IPS-15b (cell line): Measurements from ENCODE around the gene LDLRAD1.
"Not testable (repeated sequence)": the region's sequence is repeated elsewhere in the genome, so short reads cannot be mapped to it uniquely, and the experiment has no call there.

Source experiments
- H3K27me3 ChIP-seq: one replicate; pipeline ENCODE4 v1.6.1; 2013; ENCODE audit warnings: low read length; ENCODE audit not compliant: control insufficient read depth, insufficient read depth
- H3K36me3 ChIP-seq: one replicate; pipeline ENCODE4 v1.6.1; 2013; ENCODE audit warnings: low read length; ENCODE audit not compliant: control insufficient read depth, insufficient read depth
- H3K4me1 ChIP-seq: one replicate; pipeline ENCODE4 v1.6.1; 2013; ENCODE audit warnings: mild to moderate bottlenecking, low read length; ENCODE audit not compliant: control insufficient read depth, insufficient read depth
- H3K4me3 ChIP-seq: one replicate; pipeline ENCODE4 v1.5.1; 2013; ENCODE audit warnings: low read depth, low read length
- H3K9ac ChIP-seq: one replicate; pipeline ENCODE4 v1.6.1; 2013; ENCODE audit warnings: low read depth, mild to moderate bottlenecking, low read length
- H3K9me3 ChIP-seq: one replicate; pipeline ENCODE4 v1.6.1; 2013; ENCODE audit warnings: mild to moderate bottlenecking, low read length; ENCODE audit not compliant: control insufficient read depth, insufficient read depth

LDLRAD1 gene

DNA sequence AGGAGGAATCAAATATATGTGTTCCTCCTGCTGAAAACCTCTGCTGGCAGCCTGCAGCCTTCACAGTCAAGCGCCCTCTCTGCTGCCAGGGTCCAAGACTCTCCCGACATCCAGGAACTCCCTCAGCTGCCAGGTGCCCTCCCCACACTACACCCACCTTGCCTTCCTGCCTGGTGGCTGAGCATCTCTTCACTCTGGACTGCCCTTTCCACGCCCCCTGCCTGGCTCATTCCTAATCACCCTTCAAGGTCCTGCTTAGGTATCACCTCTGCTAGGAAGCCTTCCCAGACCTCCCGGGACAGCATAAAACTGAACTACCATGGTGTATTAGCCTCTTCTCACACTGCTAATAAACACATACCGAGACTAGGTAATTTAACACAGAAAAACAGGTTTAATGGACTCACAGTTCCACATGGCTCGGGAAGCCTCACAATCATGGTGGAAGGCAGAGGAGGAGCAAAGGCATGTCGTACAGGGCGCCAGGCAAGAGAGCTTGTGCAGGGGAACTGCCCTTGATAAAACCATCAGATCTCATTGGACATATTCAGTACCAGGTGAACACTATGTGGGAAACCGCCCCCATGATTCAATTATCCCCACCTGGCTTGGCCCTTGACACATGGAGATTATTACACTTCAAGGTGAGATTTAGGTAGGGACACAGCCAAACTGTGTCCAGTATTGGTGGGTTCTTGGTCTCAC lies 15.3 kb downstream of the LDLRAD1 start:
- H3K4me1 ChIP-seq, result no peaks in the 10 kb centered on the region
- H3K27me3 ChIP-seq, result no peaks in the 10 kb centered on the region
- no peaks in the 10 kb centered on the region for H3K36me3 ChIP-seq
- no peak overlapping the region for H3K9ac ChIP-seq
- no peaks in the 10 kb centered on the region for H3K9me3 ChIP-seq
- H3K4me3 ChIP-seq, result no peak overlapping the region

DNA sequence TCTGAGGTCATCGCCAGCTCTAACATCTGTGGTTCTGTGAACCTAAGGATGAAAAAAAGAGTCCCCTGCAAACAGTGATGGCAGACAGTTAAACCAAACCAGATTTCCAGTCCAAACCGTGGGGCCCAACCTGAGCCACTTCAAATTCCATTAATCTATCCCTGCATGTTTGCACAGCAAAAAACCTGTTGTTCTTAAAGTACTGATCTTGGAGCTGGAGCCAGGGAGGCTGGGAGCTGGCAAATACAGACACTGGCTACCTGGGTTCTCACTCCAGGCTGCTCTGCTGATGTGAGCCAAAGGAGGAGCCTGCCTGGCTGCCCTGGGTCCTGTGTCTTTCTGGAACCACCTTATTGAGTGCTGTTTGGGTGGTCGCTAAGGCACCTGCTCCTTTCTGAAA lies 16.4 kb downstream of the LDLRAD1 start:
- Histone ChIP-seq H3K4me3 (no peak overlapping the region), H3K9ac (no peak overlapping the region), H3K4me1 (no peaks in the 10 kb centered on the region), H3K27me3 (no peaks in the 10 kb centered on the region), H3K9me3 (no peaks in the 10 kb centered on the region), H3K36me3 (no peaks in the 10 kb centered on the region)

DNA sequence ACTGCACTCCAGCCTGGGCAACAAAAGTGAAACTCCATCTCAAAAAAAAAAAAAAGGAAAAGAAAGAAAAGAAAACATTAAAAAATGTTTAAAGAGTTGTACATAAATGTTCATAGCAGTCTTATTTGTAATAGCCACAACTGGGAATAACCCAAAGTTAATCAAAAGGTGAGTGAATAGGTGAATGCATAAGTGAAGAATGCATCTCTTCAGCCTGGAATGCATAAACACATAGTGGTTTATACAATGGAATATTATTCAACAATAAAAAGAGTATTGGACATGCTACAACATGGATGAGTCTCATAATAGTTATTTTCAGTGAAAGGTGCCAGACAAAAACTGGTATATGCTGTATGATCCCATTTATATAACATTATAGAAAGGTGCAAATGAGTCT lies 18.1 kb downstream of the LDLRAD1 start:
- Histone ChIP-seq H3K27me3 (no peaks in the 10 kb centered on the region), H3K9ac (no peak overlapping the region), H3K9me3 (no peaks in the 10 kb centered on the region), H3K4me1 (no peaks in the 10 kb centered on the region), H3K4me3 (no peak overlapping the region), H3K36me3 (no peaks in the 10 kb centered on the region)

GRCh38 chr1:53998223-53998622 lies 19.8 kb downstream of the LDLRAD1 start:
- Histone ChIP-seq H3K9ac (no peak overlapping the region), H3K4me3 (no peak overlapping the region), H3K27me3 (no peaks in the 10 kb centered on the region), H3K4me1 (no peaks in the 10 kb centered on the region), H3K9me3 (no peaks in the 10 kb centered on the region), H3K36me3 (no peaks in the 10 kb centered on the region)

DNA sequence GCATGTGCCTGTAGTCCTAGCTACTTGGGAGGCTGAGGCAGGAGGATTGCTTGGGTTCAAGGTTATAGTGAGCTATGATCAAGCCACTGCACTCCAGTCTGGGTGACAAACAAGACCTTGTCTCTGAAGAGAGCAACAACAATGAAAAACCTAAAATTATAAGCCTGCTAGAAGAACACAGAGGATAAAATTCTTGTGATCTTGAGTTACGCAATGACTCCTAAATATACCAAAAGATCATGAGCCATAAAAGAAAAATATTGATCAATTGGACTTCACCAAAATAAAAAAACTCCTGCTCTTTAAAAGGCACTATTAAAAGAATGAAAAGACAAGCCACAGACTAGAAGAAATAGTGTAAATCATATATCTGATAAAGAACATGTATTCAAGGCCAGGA lies 22.3 kb downstream of the LDLRAD1 start:
- Histone ChIP-seq H3K4me1 (no peaks in the 10 kb centered on the region), H3K9ac (no peak overlapping the region), H3K4me3 (no peak overlapping the region), H3K9me3 (no peaks in the 10 kb centered on the region), H3K36me3 (no peaks in the 10 kb centered on the region), H3K27me3 (no peaks in the 10 kb centered on the region)

DNA sequence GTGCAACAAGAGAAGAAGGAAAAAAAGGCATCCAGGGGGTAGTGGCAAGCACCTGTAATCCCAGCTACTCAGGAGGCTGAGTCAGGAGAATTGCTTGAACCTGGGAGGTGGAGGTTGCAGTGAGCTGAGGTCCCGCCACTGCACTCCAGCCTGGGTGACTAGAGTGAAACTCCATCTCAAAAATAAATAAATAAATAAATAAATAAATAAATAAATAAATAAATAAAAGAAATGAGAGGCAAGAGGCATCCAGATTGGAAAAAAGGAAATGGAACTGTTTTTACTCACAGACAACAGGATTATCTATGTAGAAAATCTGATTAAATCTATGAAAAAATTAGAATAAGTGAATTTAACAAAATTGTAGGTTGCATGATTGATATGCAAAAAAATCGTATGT lies 23.5 kb downstream of the LDLRAD1 start:
- not testable (repeated sequence) for H3K4me3 ChIP-seq, H3K9ac ChIP-seq, H3K4me1 ChIP-seq, H3K36me3 ChIP-seq, H3K27me3 ChIP-seq, H3K9me3 ChIP-seq

- Histone ChIP-seq H3K36me3 (no peaks in the 10 kb centered on the region), H3K9ac (no peak overlapping the region), H3K4me3 (no peak overlapping the region)
These were observed 25.7 kb downstream of the LDLRAD1 start for GRCh38 chr1:53992085-53992874.

DNA sequence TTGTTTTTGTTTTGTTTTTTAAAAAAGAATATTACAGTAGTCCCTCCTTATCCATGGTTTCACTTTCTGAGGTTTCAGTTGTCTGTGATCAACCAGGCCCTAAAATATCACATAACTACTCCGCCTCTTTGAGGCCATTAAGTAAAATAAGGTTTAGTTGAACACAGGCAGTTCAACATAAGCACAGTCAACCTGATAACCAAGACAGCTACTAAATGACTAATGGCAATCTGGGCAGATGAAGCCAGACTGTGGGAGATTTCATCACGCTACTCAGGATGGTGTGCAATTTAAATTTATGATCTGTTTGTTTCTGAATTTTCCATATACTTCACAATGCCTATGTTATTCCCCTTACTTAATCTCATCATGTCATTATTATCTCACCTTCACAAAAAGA lies 30.1 kb downstream of the LDLRAD1 start:
- Histone ChIP-seq H3K4me1 (no peaks in the 10 kb centered on the region), H3K9ac (no peak overlapping the region), H3K4me3 (no peak overlapping the region), H3K36me3 (no peaks in the 10 kb centered on the region), H3K27me3 (no peaks in the 10 kb centered on the region), H3K9me3 (no peaks in the 10 kb centered on the region)

More at GRCh38 chr1:53992085-53992874, 25.7 kb downstream of the LDLRAD1 start:
- Histone ChIP-seq H3K27me3 (no peaks in the 10 kb centered on the region), H3K4me1 (no peaks in the 10 kb centered on the region), H3K9me3 (no peaks in the 10 kb centered on the region)

- no peaks in the 10 kb centered on the region for H3K36me3 ChIP-seq
- no peak overlapping the region for H3K9ac ChIP-seq
- no peak overlapping the region for H3K4me3 ChIP-seq
- no peaks in the 10 kb centered on the region for H3K27me3 ChIP-seq
- no peaks in the 10 kb centered on the region for H3K9me3 ChIP-seq
- H3K4me1 ChIP-seq, result no peaks in the 10 kb centered on the region
These were observed 31.5 kb downstream of the LDLRAD1 start for GRCh38 chr1:53986458-53986857.

DNA sequence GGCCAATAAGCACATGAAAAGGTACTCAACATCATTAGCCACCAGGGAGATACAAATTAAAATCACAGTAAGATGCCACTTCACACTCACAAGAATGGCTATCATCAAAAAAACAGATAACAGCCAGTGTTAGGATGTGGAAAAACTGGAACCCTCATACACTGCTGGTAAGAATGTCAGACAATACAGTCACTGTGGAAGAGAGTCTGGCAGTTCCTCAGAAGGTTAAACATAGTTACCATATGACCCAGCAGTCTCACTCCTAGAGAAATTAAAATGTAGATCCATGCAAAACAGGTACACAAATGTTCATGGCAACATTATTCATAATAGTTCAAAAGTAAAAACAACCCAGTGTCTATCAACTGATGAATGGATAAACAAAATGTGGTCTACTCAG lies 33.3 kb downstream of the LDLRAD1 start:
- H3K4me3 ChIP-seq, result no peak overlapping the region
- H3K27me3 ChIP-seq, result no peaks in the 10 kb centered on the region
- H3K4me1 ChIP-seq, result no peaks in the 10 kb centered on the region
- H3K36me3 ChIP-seq, result no peaks in the 10 kb centered on the region
- no peaks in the 10 kb centered on the region for H3K9me3 ChIP-seq
- no peak overlapping the region for H3K9ac ChIP-seq

DNA sequence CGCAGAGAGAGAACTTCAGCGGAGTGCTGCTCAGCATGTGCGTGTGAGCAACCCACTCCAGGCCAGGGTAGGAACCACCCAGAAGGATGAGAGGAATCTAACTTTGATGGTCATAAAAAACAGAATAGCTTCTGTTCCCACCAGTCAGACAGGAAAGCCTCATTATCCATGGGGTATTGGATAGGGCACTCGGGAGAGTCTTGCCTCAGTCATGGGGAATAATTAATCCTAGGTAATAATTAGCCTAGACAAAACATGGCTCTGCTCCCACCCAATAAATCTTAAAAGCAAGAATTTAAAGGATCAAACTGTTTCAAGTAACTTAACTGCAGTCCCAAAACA lies 35.3 kb downstream of the LDLRAD1 start:
- Histone ChIP-seq H3K27me3 (no peaks in the 10 kb centered on the region), H3K4me1 (no peaks in the 10 kb centered on the region), H3K36me3 (no peaks in the 10 kb centered on the region), H3K4me3 (peak overlapping the region; percentile 33), H3K9ac (no peak overlapping the region), H3K9me3 (no peaks in the 10 kb centered on the region)

DNA sequence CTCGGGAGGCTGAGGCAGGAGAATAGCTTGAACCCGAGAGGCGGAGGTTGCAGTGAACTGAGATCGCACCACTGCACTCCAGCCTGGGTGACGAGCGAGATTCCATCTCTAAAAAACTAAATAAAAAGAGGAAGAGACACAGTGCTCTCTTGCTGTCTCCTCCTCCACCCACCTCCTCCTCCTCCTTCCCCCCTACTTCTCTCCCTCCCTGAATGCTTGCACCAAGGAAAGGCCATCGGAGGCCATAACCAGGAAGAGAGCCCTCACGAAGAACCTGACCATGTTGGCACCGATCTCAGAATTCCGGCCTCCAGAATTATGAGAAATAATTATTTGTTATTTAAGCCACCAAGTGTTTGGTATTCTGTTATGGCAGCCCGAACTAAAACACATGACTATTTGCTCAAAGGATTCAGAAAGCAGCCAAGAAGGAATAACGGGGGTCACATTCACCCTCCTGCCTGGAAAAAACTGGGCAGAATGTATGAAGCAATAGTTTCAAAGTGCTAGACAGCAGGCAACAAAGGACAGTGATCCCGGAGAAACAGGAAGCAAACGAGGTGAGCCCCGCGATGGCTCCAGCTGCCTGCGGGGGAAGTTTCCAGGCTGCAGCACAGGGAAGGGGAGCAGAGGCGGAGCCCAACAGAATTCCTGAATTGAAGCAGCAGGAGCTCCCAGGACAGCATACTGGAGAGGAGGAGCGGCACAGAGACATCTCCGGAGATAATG lies 35.8 kb downstream of the LDLRAD1 start:
- Histone ChIP-seq H3K9me3 (no peaks in the 10 kb centered on the region), H3K4me3 (peak overlapping the region; percentile 38)

More for the DNA sequence above, 35.8 kb downstream of the LDLRAD1 start:
- no peaks in the 10 kb centered on the region for H3K27me3 ChIP-seq
- no peak overlapping the region for H3K9ac ChIP-seq
- H3K36me3 ChIP-seq, result no peaks in the 10 kb centered on the region
- no peaks in the 10 kb centered on the region for H3K4me1 ChIP-seq
